ENCODE measurements around the gene SLC9A5.

SLC9A5 gene

DNA sequence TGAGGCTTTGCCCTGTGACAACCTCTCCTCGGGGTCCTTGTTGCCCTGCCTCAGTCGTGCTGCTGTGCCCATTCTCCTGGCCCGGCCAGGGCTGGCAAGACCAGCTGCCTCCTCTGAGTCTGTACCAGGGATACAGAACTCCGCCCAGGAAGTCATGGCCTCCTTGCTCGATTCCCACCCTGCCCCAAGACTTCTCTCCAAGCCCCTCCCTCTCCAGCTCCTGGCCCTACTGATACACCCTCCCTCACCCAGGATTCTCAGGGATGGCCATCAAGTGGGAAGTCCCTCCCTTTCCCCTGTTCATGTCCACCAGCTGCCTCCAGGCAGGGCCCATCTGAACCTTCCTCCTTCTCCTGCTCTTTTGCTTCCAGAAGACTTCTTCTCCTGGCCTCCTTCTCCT lies 33.1 kb upstream of the SLC9A5 start:
- no peak for DNase-seq (ENCODE audit: low spot score)

- no peak for DNase-seq (ENCODE audit: low spot score)
These were observed 31.9 kb upstream of the SLC9A5 start for GRCh38 chr16:67216612-67217490.

DNA sequence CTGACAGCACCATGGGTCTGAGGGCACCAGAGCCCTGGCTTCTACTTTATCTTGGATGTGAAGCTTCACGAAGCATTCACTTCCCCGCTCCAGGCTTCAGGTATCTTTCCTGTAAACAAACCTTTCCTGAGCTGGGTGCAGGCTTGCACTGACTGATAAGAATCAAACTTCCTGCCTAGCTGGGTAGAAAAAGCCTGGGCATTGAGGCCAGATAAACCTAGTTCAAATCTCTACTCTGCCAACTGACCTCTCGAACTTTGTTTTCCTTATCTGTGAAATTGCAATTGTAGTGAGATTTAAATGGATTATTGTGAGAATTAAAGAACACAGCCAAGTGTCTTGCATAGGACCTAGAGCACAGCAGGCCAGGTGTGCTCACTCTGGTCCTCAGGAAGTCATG lies 24.8 kb upstream of the SLC9A5 start:
- DNase-seq (ENCODE audit: low spot score), result no peak

GRCh38 chr16:67226295-67226803 lies 22.4 kb upstream of the SLC9A5 start:
- no peak for DNase-seq (ENCODE audit: low spot score)

GRCh38 chr16:67226804-67227566 lies 21.8 kb upstream of the SLC9A5 start, which contains the start of gene TMEM208:
TMEM208 (plus strand) TSS chr16:67227130; CDS start chr16:67227219, 89 bp downstream.
- DNase-seq (ENCODE audit: low spot score), result peak; percentile 97

- no peak for DNase-seq (ENCODE audit: low spot score)
These were observed 21.2 kb upstream of the SLC9A5 start for GRCh38 chr16:67227567-67227921.

- no peak for DNase-seq (ENCODE audit: low spot score)
These were observed 20.6 kb upstream of the SLC9A5 start for GRCh38 chr16:67228034-67228785.

- DNase-seq (ENCODE audit: low spot score), result no peak
These were observed 19.9 kb upstream of the SLC9A5 start for GRCh38 chr16:67228905-67229304.

- no peak for DNase-seq (ENCODE audit: low spot score)
These were observed 18.6 kb upstream of the SLC9A5 start for GRCh38 chr16:67229906-67230808.

GRCh38 chr16:67230809-67231660 lies 17.7 kb upstream of the SLC9A5 start:
- no peak for DNase-seq (ENCODE audit: low spot score)

DNA sequence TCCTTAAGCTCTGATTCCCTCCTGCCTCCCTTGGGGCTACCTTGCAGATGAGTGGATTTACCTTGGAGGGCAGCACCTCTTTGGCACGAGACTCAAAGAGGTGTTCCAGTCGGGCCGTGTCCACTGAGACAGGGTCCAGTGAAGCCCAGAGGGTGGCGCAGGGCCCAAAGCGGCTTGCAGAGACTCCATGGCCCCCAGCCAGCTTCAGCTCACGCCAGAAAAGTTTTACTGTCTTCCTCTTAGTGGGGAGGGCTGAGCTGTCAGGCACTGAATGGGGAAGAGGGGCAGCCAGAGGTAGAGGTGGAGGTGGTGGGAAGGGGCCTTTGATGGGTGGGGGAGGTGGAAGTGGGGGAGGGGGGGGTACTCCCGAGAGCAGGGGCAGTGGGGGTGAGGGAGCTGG lies 15.2 kb upstream of the SLC9A5 start:
- DNase-seq (ENCODE audit: low spot score), result no peak

- DNase-seq (ENCODE audit: low spot score), result no peak
These were observed 14.6 kb upstream of the SLC9A5 start for GRCh38 chr16:67234180-67234597.

DNA sequence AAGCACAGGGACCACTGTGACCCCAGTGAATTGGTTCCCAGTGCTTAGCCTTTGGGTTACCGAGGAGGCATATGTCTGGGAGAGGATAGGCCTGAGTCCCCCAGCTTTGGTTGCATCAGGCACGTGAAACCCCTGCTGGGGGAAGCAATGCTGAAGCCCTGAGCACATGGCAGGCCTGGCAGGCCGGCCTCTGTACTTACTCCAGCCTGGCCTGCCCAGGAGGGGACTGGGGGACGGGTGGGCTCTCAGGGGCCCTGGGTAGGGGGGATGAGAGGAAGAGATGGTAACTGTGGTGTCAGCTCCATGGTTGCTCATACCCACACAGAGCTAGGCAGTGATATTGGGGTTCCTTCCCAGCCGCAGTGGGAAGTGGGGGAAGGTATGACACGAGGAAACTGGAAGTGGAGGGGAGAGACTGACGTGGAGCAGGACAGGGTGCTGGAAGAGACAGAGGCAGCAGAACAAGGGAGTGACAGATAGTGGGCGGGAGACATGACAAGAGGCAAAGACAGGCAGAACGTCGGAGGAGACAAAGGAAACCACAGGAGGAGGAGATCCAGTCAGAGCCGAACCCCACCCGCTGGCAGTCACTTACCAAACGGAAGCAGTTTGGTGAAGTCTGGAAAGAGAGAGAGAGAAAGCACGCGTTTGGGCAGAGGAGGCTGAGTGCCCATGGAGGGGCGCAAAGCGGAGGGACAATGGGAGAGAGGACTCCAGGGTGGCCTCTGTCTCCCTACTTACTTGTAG lies 12.8 kb upstream of the SLC9A5 start:
- DNase-seq (ENCODE audit: low spot score), result no peak

GRCh38 chr16:67236563-67237395 lies 12.0 kb upstream of the SLC9A5 start:
- DNase-seq (ENCODE audit: low spot score), result no peak

- no peak for DNase-seq (ENCODE audit: low spot score)
These were observed 11.1 kb upstream of the SLC9A5 start for GRCh38 chr16:67237396-67238277.

DNA sequence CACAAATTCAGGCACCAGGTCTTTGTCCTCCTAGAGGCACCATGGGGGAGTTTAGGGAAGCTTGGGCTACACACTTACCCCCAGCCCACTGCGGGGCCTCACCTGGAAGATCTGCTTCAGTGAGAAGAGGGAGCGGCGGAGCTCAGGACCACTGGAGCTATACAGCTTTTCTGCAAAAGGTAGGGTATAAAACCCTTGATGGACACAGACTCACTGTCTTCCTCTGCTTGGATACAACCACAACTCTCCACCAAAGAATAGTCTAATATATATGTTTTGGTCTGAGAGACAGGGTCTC lies 10.6 kb upstream of the SLC9A5 start:
- no peak for DNase-seq (ENCODE audit: low spot score)

- no peak for DNase-seq (ENCODE audit: low spot score)
These were observed 9.8 kb upstream of the SLC9A5 start for GRCh38 chr16:67238806-67239470.
